ENCODE measurements around the gene EHD4.

DNA sequence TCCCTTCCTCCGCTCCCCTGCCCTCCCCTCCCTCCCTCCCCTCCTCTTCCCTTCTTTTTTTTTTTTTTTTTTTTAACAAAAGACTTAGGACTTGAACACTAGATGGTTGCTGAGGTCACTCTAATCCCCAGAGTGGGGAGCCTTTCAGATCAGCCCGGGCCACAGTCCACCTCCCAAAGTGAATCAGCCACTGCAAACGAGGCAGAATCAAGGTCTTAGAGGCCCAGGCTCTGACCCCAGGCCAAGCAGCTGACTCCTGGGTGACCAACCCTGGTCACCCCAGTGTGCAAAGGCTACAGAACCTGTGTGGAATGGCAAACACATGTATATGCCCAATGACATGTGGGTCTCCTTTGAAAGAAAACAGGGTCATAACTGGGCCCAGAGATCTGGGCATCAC, 18.3 kb upstream of the EHD4 start:
- TF ChIP-seq, protein P1, sequence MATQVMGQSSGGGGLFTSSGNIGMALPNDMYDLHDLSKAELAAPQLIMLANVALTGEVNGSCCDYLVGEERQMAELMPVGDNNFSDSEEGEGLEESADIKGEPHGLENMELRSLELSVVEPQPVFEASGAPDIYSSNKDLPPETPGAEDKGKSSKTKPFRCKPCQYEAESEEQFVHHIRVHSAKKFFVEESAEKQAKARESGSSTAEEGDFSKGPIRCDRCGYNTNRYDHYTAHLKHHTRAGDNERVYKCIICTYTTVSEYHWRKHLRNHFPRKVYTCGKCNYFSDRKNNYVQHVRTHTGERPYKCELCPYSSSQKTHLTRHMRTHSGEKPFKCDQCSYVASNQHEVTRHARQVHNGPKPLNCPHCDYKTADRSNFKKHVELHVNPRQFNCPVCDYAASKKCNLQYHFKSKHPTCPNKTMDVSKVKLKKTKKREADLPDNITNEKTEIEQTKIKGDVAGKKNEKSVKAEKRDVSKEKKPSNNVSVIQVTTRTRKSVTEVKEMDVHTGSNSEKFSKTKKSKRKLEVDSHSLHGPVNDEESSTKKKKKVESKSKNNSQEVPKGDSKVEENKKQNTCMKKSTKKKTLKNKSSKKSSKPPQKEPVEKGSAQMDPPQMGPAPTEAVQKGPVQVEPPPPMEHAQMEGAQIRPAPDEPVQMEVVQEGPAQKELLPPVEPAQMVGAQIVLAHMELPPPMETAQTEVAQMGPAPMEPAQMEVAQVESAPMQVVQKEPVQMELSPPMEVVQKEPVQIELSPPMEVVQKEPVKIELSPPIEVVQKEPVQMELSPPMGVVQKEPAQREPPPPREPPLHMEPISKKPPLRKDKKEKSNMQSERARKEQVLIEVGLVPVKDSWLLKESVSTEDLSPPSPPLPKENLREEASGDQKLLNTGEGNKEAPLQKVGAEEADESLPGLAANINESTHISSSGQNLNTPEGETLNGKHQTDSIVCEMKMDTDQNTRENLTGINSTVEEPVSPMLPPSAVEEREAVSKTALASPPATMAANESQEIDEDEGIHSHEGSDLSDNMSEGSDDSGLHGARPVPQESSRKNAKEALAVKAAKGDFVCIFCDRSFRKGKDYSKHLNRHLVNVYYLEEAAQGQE (IDR thresholded peaks at IDR 0.05; ENCODE audit: insufficient read depth in 1 of 2, low read depth in 2 of 2, low read length in 2 of 2) = no peak
- TF ChIP-seq POLR2AphosphoS5 (IDR thresholded peaks at IDR 0.05; ENCODE audit: low read depth, low read length) = no peak

Measured in PFSK-1 (cell line).